Measurements from ENCODE around the gene TMEM203. TPM values are rescaled to one million over a fixed set of nuclear protein-coding genes. Genes with fewer than 3 reads are reported as not detected.

Gene TMEM203
- total RNA-seq, 4 donors from 2014 or later, result 28.8 to 45.8 (median 34.8) TPM

- Histone ChIP-seq H3K4me1 (peaks cover 39 to 52% (median 43%) of the 10 kb centered on the region in 4 donors), H3K27ac (replicated peaks in 1 of 4) (no peak overlapping the region), H3K36me3 (no peaks in the 10 kb centered on the region), H3K27me3 (peaks cover 6 to 100% (median 83%) of the 10 kb centered on the region in 4 donors), H3K9me3 (no peaks in the 10 kb centered on the region), H3K4me3 (peak overlapping the region in 2 of 4 donors; percentile 47 to 54)
- TF ChIP-seq POLR2A (IDR thresholded peaks at IDR 0.05; ENCODE audit: low read depth), result no peak
- intact Hi-C loops (cut with DNase I), result no loop called here
- no peak for DNase-seq (ENCODE audit: extremely low spot score)
- WGBS, result 19% methylated on average over 5 of the region's 44 CpGs
Observed at GRCh38 chr9:137167277-137167746, 38.1 kb downstream of the TMEM203 start.

GRCh38 chr9:137166380-137167229 lies 38.8 kb downstream of the TMEM203 start:
- TF ChIP-seq POLR2AphosphoS5 (IDR thresholded peaks at IDR 0.05), result no peak
- TF ChIP-seq POLR2A (IDR thresholded peaks at IDR 0.05; ENCODE audit: low read depth), result no peak
- TF ChIP-seq EP300 (IDR thresholded peaks at IDR 0.05), result no peak
- no peak for TF ChIP-seq CTCF (IDR thresholded peaks at IDR 0.05)
- no peak for DNase-seq (ENCODE audit: extremely low spot score)
- H3K27ac ChIP-seq (replicated peaks in 1 of 4), result no peak overlapping the region
- H3K4me1 ChIP-seq, result peaks cover 43 to 59% (median 50%) of the 10 kb centered on the region in 4 donors
- intact Hi-C loops (cut with DNase I), result no loop called here
- no peaks in the 10 kb centered on the region for H3K36me3 ChIP-seq
- WGBS, result 75% methylated on average over 7 of the region's 22 CpGs
- H3K9me3 ChIP-seq, result no peaks in the 10 kb centered on the region
- peaks cover 6 to 100% (median 90%) of the 10 kb centered on the region in 4 donors for H3K27me3 ChIP-seq
- H3K4me3 ChIP-seq, result no peak overlapping the region

GRCh38 chr9:137165250-137165836 lies 40.1 kb downstream of the TMEM203 start:
- Histone ChIP-seq H3K4me1 (peaks cover 43 to 66% (median 56%) of the 10 kb centered on the region in 4 donors), H3K36me3 (no peaks in the 10 kb centered on the region), H3K4me3 (no peak overlapping the region), H3K27ac (replicated peaks in 1 of 4) (no peak overlapping the region), H3K9me3 (no peaks in the 10 kb centered on the region), H3K27me3 (peaks cover 6 to 100% (median 98%) of the 10 kb centered on the region in 4 donors)
- WGBS, result 82% methylated on average over 32 of the region's 32 CpGs
- no peak for DNase-seq (ENCODE audit: extremely low spot score)
- TF ChIP-seq POLR2A (IDR thresholded peaks at IDR 0.05; ENCODE audit: low read depth) (no peak), POLR2AphosphoS5 (IDR thresholded peaks at IDR 0.05) (no peak), EP300 (IDR thresholded peaks at IDR 0.05) (no peak), CTCF (IDR thresholded peaks at IDR 0.05) (no peak)
- intact Hi-C loops (cut with DNase I), result no loop called here

GRCh38 chr9:137164370-137165249 lies 40.8 kb downstream of the TMEM203 start:
- intact Hi-C loops (cut with DNase I), result no loop called here
- H3K4me1 ChIP-seq, result peaks cover 40 to 59% (median 51%) of the 10 kb centered on the region in 4 donors
- H3K36me3 ChIP-seq, result no peaks in the 10 kb centered on the region
- H3K27ac ChIP-seq (replicated peaks in 1 of 4), result no peak overlapping the region
- TF ChIP-seq EP300 (IDR thresholded peaks at IDR 0.05) (no peak), POLR2A (IDR thresholded peaks at IDR 0.05; ENCODE audit: low read depth) (no peak), CTCF (IDR thresholded peaks at IDR 0.05) (no peak), POLR2AphosphoS5 (IDR thresholded peaks at IDR 0.05) (no peak)
- 57% methylated on average over 11 of the region's 34 CpGs for whole genome bisulfite sequencing
- H3K9me3 ChIP-seq, result no peaks in the 10 kb centered on the region
- no peak overlapping the region for H3K4me3 ChIP-seq
- H3K27me3 ChIP-seq, result peaks cover 5 to 100% (median 98%) of the 10 kb centered on the region in 4 donors
- no peak for DNase-seq (ENCODE audit: extremely low spot score)

All from esophagus muscularis mucosa (tissue), 4 donors.